ENCODE results near the gene DCX.

DCX gene

DNA sequence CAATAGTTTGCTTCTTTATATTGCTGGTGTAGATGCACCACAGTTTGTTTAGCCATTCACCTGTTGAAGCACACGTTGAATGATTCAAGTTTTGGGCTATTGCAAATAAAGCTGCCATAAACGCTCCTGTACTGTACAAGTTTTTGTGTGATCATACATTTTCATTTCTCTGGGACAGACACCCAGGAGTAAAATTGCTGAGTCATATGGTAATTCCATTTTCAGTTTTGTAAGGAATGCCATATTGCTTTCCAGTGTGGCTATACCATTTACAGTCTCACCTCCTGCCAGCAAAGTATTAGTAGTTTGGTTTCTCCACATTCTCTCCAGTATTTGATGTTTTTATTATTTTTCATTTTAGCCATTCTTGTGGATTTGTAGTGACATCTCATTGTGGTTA lies 109.7 kb downstream of the DCX start:
- no peak for DNase-seq

DNA sequence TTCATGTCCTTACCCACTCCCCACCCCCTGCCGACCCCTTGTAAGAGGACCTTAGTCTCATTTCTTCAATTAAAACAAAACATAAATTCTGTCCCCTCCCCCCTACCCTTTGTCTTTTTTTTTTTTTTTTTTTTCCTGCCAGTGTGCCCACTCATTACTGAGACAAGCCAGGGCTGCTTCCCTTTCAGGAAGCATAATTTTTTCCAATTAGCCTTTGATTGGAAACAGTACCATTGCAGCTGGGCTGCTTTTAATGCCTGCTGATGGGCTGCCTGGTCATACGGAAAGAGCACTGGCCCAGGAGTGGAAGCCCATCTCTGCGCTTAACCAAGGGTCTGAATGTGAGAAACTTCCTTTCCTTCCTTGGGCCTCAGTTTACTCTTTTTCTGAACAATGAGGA lies 123.2 kb downstream of the DCX start:
- DNase-seq, result no peak

DNA sequence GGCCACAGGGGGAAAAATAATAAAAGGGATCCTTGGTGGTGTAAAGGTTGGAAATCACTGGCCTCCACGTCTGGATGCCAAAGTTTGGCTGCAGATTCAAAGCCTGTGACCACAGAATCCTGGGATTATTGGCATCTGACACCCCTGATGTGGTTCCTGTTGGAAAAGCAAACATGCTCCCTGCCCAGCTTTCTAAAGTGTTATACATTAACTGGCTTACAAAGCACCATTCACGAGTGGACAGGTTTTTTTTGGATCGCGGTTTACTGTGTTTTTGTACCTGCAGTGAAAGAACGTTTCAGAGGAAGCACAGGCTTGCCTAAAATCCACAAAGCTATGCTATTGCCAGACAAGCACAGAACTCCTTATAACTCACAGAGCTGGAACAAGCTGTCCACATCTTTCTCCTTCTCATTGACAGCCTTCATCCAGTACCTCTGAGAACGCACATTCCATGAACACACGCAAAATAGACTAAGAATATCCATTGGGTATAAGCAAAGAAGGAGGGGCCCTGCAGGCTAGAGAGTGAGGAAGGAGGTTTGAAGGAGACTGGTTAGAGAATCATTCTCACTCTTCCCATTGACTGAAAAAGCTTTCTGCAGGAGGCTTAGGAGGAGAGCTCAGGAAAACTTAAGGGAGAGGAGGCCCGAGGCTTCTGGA lies 127.2 kb downstream of the DCX start:
- no peak for DNase-seq

- no peak for DNase-seq
Observed at GRCh38 chrX:111283446-111283845, 128.5 kb downstream of the DCX start.

- DNase-seq, result no peak
Observed at GRCh38 chrX:111282991-111283390, 129.0 kb downstream of the DCX start.

DNA sequence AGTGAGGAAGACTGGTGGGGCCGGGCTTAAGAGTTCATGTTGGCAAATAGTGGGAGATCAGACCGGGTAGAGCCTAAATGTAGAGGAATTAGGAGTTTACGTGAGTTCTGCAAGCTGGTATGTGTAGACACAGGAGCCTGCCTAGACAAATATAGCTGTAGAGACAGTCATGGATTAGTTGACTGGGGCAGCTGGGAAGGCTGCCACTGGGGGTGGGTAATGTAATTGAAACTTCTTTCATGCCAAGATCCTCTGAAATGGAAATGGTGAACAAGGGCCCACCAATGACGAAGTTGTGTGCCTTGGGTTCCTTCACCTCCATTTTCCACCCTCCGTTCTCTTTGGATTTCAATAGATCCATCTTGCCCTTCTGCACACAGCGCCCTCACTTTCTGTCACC lies 129.9 kb downstream of the DCX start:
- no peak for DNase-seq

GRCh38 chrX:111270339-111270738 lies 141.7 kb downstream of the DCX start, which contains the start of gene CAPN6:
Gene CAPN6, minus strand, starts transcription at chrX:111270483. Its CDS starts 6,547 bp downstream, at chrX:111263936.
- no peak for DNase-seq

GRCh38 chrX:111268506-111268905 lies 143.5 kb downstream of the DCX start:
- DNase-seq, result no peak

DNA sequence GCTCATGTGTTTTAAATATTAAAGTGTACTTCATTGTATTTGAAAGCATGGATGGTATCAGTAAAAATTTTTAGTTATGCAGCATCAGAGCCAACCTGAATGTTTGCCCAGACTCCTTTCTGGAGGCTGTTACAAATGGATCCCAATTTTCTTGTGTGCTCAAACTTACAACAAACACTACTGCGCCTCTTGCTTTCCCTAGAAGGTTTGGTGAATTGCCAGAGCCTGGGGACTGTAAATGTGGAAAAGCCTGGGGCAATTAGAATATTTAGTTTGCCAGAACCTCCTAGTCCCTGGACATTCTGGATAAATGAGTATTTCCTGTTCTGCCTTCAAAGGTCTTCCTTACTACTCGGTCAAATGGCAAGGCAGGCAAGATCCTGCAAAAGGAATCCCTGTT lies 146.5 kb downstream of the DCX start:
- no peak for DNase-seq

GRCh38 chrX:111264385-111264784 lies 147.6 kb downstream of the DCX start:
- DNase-seq, result no peak

- no peak for DNase-seq
Observed at GRCh38 chrX:111262086-111262485, 149.9 kb downstream of the DCX start.

- no peak for DNase-seq
Observed at GRCh38 chrX:111260451-111260850, 151.5 kb downstream of the DCX start.

DNA sequence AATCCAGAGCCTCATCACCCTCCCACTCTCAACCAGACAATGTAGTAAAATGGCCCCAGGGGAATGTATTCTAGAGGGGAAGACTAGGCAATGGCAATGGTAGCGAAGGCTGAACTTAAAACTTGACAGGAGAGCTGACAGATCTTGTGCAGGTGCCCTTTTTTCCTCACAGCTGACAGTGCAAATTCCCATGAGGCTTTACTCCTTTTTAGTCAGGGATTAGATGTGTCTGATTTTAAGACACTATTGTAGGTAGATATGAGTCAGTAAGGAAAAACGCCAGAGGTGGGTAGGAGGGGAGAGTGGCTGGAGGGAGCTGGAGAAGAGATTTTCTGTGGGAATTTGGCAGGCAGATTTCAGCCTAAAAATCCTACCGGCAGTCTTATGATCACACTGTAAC lies 152.4 kb downstream of the DCX start:
- no peak for DNase-seq

GRCh38 chrX:111257733-111258132 lies 154.3 kb downstream of the DCX start:
- DNase-seq, result no peak

DNA sequence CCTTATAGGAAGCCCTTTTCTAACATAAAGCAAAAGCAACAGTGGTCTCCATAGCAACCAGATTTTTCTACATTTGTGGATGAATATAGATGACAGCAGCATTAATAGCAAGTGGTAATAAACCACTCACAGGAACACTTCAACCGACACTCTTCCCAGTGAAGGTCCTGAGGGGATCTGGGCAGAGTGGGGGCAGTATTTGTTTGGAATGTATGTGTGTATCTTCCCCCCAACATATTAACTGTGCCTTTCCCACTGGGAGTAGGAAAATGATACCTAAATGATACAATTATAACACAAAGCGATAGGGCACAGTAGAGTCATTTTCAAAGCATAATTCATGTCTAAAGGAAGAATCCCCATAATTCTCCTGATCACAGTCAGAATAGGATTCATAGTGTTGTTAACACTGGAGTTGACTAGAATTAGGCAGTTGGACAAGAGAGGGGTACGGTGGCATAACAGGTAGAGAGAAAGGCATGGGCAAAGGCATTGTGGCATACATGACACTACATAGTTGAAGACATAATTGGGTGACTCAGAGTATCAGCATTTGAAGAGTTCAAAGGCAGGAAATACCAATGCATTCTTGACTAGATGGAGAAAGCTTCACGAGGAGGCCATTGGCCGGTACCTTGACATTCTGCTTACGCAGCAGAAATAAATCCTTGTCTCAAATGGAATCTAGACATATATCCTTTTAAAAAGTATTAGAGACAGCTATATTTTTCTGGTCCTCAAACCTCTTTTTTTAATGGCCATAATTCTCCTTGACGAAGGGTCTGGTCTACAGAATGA lies 156.9 kb downstream of the DCX start:
- DNase-seq, result no peak

- no peak for DNase-seq
Observed at GRCh38 chrX:111244235-111244750, 167.7 kb downstream of the DCX start.
